AG08396 (cell line): ENCODE data around the gene EDC3.
"Not testable (repeated sequence)": the region's sequence is repeated elsewhere in the genome, so short reads cannot be mapped to it uniquely, and the experiment has no call there.

ENCODE experiments used
- DNase-seq: peaks from one replicate; pipeline ENCODE4 v3.0.0; 2012; ENCODE audit warnings: low spot score, mixed read lengths

Gene EDC3

GRCh38 chr15:74710319-74711094 is 14.7 kb upstream of the EDC3 start:
- no peak for DNase-seq

DNA sequence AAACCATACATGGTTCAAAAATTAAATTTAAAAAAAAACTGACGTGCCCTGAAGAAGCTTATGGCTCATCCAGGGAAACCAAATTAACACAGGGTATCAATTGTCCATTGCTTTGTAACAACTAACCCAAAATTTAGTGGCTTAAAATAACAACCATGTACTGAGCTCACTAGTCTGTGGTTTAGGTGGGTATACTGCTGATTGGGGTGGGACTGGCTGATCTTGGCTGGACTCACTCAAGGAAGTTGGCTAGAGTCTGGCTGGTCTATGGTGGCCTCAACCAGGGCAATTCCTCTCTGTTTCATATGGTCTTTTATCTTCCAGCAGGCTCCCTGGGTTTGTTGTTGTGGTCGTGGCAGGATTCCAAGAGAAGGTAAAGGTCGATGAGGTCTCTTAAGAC is 14.1 kb upstream of the EDC3 start:
- no peak for DNase-seq

DNA sequence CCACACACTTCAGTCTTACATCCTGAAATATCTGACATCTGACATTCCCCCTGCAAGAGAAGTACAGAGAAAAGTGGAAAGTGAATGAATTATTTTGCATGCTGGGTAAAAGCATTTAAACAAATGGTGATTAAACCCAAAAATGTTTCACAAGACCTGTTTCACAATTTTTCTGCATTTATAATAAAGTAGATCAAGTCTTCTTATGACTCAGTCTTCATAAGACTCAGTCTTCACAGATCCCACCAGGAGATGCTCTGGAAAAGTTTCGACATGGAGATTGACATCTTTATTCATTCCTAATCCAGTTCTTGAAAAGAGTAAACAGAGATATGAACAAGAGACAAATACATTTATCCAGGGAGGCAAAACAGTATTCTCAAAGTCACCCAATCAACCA is 13.2 kb upstream of the EDC3 start:
- DNase-seq: no peak

DNA sequence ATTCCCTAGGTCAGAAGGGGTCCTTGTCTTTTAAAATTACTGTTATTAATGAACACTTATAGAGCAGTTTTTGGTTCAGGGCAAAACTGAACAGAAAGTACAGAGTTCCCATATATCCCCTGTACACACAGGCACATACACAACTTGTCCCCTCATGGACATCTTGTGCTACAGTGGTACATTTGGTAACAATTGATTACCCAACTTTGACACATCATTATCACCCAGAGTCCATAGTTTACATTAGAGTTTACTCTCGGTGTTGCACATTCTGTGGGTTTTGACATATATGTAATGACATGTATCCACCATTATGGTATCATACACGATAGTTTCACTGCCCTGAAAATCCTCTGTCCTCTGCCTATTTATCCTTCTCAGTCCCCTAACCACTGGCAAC is 984 bp upstream of the EDC3 start:
- no peak for DNase-seq

DNA sequence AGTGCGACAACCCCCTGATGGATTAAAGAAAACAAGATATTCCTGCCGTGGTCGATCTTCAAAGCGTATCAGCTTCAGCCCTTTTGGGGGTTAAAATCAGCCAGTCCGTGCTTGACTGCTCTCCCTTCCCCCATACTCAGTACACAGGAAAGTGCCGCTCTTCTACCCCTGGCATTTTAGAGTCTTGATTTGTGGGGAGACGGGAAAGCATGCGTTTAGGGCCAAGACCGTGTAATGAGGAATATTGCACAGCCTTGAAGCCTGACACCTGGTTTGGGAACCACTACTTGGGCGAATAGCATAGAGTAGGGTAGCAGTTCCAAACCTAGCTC is 540 bp upstream of the EDC3 start:
- no peak for DNase-seq

DNA sequence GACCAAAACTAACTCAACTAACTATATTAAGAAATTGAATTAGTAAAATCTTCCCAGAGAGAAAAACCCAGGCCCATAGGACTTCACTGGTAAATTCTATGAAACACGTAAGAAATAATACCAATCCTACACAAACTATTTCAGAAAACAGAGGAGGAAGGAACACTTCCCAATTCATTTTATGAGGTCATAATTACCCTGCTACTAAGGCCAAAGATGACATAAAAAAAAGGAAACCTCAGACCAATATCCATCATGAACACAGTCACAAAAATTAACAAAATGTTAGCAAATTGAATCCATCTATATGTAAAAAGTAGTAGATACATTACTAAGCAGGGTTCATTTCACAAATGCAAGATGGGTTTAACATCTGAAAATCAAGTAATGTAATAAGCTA is 3.5 kb downstream of the EDC3 start:
- DNase-seq: no peak

DNA sequence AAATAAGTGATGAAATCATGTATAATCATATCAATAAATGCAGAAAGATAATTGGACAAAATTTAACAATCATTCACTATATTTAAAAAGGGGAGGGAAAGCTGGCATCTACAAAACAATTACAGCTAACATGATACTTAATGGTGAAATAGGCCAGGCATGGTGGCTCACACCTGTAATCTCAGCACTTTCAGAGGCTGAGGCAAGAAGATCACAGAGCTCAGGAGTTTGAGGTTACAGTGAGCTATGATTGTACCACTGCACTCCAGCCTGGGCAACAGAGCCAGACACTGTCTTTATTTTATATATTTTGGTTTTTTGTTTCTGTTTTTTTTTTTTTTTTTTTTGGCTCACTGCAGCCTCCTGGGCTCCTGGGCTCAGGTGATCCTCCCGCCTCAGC is 12.1 kb downstream of the EDC3 start:
- DNase-seq: no peak

- no peak for DNase-seq
Measured at GRCh38 chr15:74682954-74683353, 12.9 kb downstream of the EDC3 start.

GRCh38 chr15:74680456-74680855 is 15.4 kb downstream of the EDC3 start:
- no peak for DNase-seq

DNA sequence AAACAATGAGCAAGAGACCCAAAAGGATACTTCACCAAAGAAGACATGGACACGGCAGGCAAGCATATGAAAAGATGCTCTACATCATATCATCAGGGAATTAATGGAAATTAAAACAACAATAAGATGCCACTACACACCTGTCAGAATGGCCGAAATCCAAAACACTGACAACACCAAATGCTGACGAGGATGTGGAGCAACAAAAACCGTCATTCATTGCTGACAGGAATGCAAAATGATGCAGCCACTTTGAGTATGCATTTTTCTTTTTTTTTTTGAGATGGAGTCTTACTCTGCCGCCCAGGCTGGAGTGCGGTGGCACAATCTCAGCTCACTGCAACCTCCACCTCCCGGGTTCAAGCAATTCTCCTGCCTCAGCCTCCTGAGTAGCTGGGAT is 19.0 kb downstream of the EDC3 start:
- no peak for DNase-seq

GRCh38 chr15:74674161-74674560 is 21.7 kb downstream of the EDC3 start:
- no peak for DNase-seq

GRCh38 chr15:74669627-74670026 is 26.2 kb downstream of the EDC3 start:
- no peak for DNase-seq

DNA sequence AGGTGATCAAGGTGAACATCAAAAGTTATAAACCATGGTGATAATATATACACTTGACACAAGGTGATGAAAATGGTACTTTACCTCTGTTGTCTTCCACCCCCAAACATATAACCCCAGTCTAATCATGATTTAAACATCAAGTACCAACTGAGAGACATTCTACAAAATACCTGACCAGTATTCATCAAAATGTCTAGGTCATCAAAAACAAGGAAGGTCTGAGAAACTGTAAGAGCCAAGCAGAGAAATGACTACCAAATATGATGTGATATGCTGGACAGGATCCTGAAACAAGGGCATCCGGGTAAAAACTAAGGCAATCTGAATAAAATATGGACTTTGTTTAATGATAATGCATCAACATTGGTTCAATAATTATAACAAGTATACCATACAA is 27.8 kb downstream of the EDC3 start:
- no peak for DNase-seq

- DNase-seq: no peak
Measured at GRCh38 chr15:74664670-74665069, 31.2 kb downstream of the EDC3 start.

DNA sequence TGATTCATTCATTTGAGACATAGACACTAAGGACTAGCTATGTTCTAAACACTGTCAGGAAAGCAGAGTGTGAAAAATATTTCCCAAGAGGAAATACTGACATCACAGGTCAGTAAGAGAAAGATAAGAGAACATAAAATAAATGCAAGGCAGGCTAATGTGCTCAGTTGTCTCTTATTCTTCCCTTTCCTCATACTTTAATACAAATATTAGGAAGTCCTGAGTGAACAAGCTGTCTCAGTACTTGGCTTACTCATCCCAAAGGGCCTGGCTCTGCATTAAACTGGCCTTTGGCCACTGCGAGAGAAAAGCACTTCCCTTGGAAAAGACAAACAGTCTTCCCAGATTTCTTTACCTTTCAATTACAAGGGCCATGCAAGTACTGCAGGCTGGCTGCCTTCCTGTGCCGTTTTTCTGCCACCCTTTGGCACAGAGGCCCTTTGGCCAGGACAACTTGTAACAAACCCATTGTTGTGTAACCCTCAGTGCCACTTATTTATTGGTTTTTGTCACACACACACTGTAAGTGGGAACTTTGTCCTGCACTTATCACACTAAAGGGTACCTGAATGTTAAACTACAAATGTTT is 31.7 kb downstream of the EDC3 start:
- DNase-seq: peak; percentile 26

DNA sequence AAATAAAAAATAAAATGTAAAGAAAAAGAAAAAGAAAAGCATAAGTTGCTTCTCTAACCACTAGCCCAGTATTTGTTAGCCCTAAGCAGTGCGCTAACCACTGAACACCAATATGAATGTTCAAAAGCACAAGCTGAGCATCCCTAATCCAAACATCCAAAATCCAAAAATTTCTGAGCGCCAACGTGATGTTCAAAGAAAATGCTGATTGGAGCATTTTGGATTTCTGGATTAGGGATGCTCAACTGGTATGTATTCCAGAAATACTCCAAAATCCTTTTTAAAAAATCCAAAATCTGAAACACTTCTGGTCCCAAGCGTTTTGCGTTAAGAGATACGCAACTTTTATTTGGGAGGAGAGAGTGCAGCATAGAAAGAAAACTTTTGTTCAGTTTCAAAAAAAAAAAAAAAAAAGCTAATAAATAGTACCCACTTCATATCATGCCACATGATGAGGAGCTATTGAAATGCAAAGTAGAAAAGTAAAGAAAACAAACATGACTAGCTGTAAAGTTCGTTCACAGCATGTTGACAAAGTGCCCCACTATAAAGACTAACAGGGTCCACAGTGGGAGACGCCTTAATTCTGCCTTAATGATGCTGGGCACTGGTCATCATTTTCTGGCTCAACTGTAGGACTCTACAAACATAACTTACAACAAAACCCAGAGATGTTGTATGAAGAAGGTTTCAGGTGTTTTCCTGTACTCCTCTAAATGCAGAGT is 32.4 kb downstream of the EDC3 start:
- no peak for DNase-seq

GRCh38 chr15:74662064-74662860 is 33.6 kb downstream of the EDC3 start:
- no peak for DNase-seq

DNA sequence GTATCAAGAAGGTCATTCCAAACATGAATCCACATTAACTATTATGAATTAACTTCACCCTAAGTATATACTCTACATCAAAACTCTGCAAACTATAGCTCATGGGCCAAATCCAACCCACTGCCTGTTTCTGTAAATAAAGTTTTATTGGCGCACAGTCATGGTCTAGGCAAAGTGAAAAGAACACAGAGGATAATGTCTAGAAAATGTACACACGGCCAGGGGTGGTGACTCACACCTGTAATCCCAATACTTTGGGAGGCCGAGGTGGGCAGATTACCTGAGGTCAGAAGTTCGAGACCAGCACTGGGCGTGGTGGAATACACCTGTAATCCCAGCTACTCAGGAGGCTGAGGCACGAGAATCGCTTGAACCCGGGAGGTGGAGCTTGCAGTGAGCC is 34.5 kb downstream of the EDC3 start:
- not testable (repeated sequence) for DNase-seq

- DNase-seq: no peak
Measured at GRCh38 chr15:74657846-74658245, 38.0 kb downstream of the EDC3 start.

DNA sequence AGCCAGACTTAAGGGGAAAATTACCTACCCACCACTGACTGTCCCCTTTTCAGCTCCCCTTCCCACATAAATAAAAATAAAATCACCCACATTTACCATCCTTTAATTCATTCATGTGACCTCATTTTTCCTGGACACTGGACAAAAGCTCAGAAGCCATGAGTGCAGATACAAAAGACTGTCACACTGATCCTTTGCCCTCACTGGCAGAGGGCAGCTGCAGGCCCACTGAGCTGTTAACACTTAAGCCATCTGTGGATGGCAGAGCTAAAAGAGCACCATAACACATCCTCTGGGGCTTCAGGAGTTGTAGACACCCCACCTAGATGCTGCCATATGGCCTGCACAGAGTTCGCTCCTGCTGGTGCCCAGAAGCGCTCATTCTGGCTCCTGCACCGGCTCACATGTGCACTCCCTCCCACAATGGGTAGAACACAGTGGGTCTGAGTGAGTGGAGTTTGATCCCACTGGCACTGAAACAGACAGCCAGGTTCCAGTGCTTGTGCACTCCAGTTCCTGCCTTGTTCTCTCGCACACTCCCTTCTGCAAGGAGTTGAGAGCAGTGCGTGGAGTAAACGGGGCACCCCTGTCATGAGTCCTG is 38.8 kb downstream of the EDC3 start:
- DNase-seq: no peak

DNA sequence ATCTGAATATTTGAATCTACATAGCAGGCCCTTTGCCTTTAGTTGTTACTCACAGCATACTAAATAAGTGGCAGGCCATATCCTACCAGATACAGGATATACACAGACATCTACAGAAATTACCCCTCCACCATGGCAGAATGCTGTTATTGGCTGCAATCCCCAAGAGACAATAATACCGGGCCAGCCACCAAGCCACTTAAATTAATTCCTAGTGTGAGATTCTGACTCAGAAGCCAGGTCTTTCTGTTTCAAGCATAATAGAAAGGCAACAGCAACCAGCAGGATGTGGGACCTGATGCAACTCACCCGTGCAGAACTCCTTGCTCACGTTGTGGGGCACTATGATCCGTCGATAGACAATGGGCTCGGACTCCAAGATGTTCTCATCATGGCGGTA is 40.4 kb downstream of the EDC3 start:
- DNase-seq: no peak

DNA sequence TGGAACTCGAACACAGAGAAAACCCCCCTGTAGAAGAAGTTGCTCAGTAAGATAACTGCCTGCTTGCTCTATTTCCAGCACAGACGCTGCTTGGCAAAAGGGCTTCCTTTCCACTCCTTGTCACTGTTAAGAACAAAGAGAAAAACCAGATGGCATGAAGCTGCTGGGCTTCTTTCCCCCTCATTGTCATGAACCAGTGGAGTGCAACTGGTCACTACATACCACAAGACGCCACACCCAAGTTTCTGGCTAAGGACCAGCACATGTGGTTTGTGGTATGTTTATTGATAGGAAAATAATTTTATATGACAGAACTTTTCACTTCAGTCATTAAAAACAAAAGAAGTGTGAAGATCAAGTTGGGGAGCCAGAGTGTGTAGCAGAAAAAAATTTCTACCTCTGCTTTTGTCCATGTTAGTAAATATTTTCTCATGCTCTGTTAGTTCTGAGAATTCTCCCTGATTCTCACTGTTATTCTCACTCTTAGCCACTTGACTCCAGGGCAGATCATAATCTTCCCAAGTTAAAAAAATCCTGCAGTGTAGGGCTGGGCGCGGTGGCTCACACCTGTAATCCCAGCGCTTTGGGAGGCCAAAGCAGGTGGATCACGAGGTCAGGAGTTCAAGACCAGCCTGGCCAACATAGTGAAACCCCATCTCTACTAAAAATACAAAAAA is 42.3 kb downstream of the EDC3 start:
- peak; percentile 65 for DNase-seq
